Measurements from ENCODE around the gene HOXA10. TPM values are rescaled to one million over a fixed set of nuclear protein-coding genes. Genes with fewer than 3 reads are reported as not detected.

HOXA10 gene
- total RNA-seq, 1 experiment from 2014 or later = not detected

DNA sequence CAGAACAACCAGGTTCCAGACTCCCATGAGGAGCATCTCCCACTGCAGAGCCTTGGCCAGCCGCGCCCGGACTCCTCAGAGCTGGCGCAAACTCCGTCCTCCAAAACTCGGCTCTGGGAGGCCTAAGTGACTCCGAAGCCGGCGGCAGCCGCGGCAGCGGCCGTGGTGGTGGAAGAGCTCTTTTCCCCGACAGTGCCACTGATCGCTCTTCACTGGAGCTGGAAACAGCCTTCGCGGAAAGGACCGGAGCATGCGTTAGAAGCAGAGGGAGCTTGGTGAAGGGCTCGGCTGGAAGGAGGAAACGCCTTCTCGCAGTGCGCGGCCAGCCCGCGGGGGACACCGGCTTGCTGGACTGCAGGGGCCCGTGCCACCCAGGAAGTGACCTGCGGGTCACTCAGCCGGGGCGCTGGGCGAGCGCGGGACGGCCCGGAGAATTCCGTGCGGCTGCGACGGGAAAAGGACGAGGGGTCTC lies 30.8 kb upstream of the HOXA10 start:
- no peak overlapping the region for H2BK5ac ChIP-seq (ENCODE audit: insufficient read length, low read length)
- no peaks in the 10 kb centered on the region for H3K9me3 ChIP-seq (ENCODE audit: control insufficient read depth, low read depth, low read length)
- no peak overlapping the region for H2BK15ac ChIP-seq (ENCODE audit: low read depth, low read length)
- no peak overlapping the region for H3K9ac ChIP-seq (ENCODE audit: extremely low read depth, insufficient read length, low read length)
- no peak overlapping the region for H3K14ac ChIP-seq (ENCODE audit: insufficient read depth, low read length)
- no peak overlapping the region for H4K8ac ChIP-seq (replicated peaks; ENCODE audit: insufficient read length, low read depth, low read length)
- no peak overlapping the region for H3K4ac ChIP-seq (ENCODE audit: low read depth, low read length)
- peaks cover 98% of the 10 kb centered on the region for H3K27me3 ChIP-seq (ENCODE audit: insufficient read depth, low read length)
- no peak overlapping the region for H3K56ac ChIP-seq (ENCODE audit: insufficient read length, low read depth, low read length)
- Mint-ChIP-seq H3K4me3 (peak overlapping the region in 1 of 2 experiments; percentile 61; a peak in 2 of 5 replicates), H3K4me1 (peaks cover 8 to 18% of the 10 kb centered on the region in 2 experiments; a peak in 3 of 4 replicates), H3K36me3 (ENCODE audit: insufficient read depth in 1 of 3, low read depth in 3 of 3) (peaks cover 0 to 2% (median 0%) of the 10 kb centered on the region in 3 experiments; a peak in 1 of 7 replicates), H3K27ac (no peak overlapping the region), H3K9me3 (peaks cover 7 to 8% of the 10 kb centered on the region in 2 experiments; a peak in 4 of 5 replicates), H3K27me3 (ENCODE audit: low read depth) (peaks cover 98% of the 10 kb centered on the region)
- H3K4me2 ChIP-seq (ENCODE audit: insufficient read depth, insufficient read length, low read length) = no peak overlapping the region
- H2BK12ac ChIP-seq (ENCODE audit: insufficient read length, low read depth, low read length) = no peak overlapping the region
- DNase-seq = peak; percentile 46
- TF ChIP-seq CTCF (conservative IDR thresholded peaks at IDR 0.05) = no peak
- H2AK5ac ChIP-seq (ENCODE audit: insufficient read length, low read length) = no peak overlapping the region
- no peaks in the 10 kb centered on the region for H3K23me2 ChIP-seq (ENCODE audit: insufficient read length, low read depth, low read length, poor library complexity, severe bottlenecking)
- no peak overlapping the region for H2BK120ac ChIP-seq (ENCODE audit: low read depth, low read length, poor library complexity, severe bottlenecking)
- no peak overlapping the region for H3T11ph ChIP-seq (ENCODE audit: low read length)
- no CpG with 5 or more reads among the region's 41 CpGs for WGBS (ENCODE audit: extremely low coverage, insufficient read length, low lambda C conversion rate)
- no peaks in the 10 kb centered on the region for H3K79me2 ChIP-seq (ENCODE audit: insufficient read depth, low read length)
- no peaks in the 10 kb centered on the region for H3K4me1 ChIP-seq (ENCODE audit: insufficient read depth, low read length)
- H3K27ac ChIP-seq (ENCODE audit: insufficient read length, low read depth, low read length) = no peak overlapping the region
- H4K20me1 ChIP-seq (ENCODE audit: control insufficient read depth, insufficient read depth, insufficient read length) = no peaks in the 10 kb centered on the region
- H3K23ac ChIP-seq (ENCODE audit: insufficient read length, low read depth, low read length) = no peak overlapping the region
- no peak overlapping the region for H2BK20ac ChIP-seq (ENCODE audit: low read depth, low read length, poor library complexity, severe bottlenecking)
- H3K18ac ChIP-seq (ENCODE audit: insufficient read length, low read depth, low read length) = no peak overlapping the region
- H4K91ac ChIP-seq (ENCODE audit: insufficient read length, low read depth, low read length) = no peak overlapping the region
- no peaks in the 10 kb centered on the region for H3K79me1 ChIP-seq (ENCODE audit: insufficient read depth, low read depth, low read length, poor library complexity, severe bottlenecking)
- H2AFZ ChIP-seq (ENCODE audit: low read length) = no peak overlapping the region
- H4K5ac ChIP-seq (ENCODE audit: insufficient read length, low read depth, low read length) = no peak overlapping the region
